Measurements from ENCODE around the gene SPAG16. TPM values are rescaled to one million over a fixed set of nuclear protein-coding genes. Genes with fewer than 3 reads are reported as not detected.

Gene SPAG16
- total RNA-seq, 1 experiment from 2014 or later: 30.0 TPM

GRCh38 chr2:213237251-213237650 is 47.0 kb upstream of the SPAG16 start:
- Histone ChIP-seq H3K9me3 (ENCODE audit: insufficient read depth, low read depth) (peaks cover 8% of the 10 kb centered on the region; the same call in 1 of the 2 replicates), H3K4me2 (no peak overlapping the region), H3K4me3 (no peak overlapping the region), H2AFZ (no peak overlapping the region), H3K79me2 (ENCODE audit: low read depth) (no peaks in the 10 kb centered on the region), H3K36me3 (ENCODE audit: low read depth) (0 out of 2 replicates have a peak, but pooled peaks cover 4% of the 10 kb centered on the region), H3K4me1 (replicated peaks; ENCODE audit: insufficient read depth) (peaks cover 30% of the 10 kb centered on the region), H4K20me1 (ENCODE audit: insufficient read depth) (no peaks in the 10 kb centered on the region), H3F3A (ENCODE audit: insufficient read depth, low read depth) (peaks cover 19% of the 10 kb centered on the region), H3K9me2 (ENCODE audit: insufficient read depth) (no peaks in the 10 kb centered on the region), H3K27ac (peak overlapping the region; percentile 90; the same call in 1 of the 2 replicates), H3K27me3 (ENCODE audit: insufficient read depth, low read depth) (no peaks in the 10 kb centered on the region)
- DNase-seq: no peak
- BruUV-seq (replicated peaks): no TSS peak
- intact Hi-C loops (cut with micrococcal nuclease; ENCODE audit: unreplicated experiment): loop anchor here (5.0 kb wide), 2 partner anchors 375 to 550 kb away; no protein-coding TSS in a partner anchor
- CTCF ChIA-PET: no interaction called here
- POLR2A ChIA-PET (ENCODE audit: unreplicated experiment): no interaction called here
- no peak for TF ChIP-seq EZH2 (IDR thresholded peaks at IDR 0.05; ENCODE audit: low read depth)
- no peak for TF ChIP-seq CTCF (conservative IDR thresholded peaks at IDR 0.05)

DNA sequence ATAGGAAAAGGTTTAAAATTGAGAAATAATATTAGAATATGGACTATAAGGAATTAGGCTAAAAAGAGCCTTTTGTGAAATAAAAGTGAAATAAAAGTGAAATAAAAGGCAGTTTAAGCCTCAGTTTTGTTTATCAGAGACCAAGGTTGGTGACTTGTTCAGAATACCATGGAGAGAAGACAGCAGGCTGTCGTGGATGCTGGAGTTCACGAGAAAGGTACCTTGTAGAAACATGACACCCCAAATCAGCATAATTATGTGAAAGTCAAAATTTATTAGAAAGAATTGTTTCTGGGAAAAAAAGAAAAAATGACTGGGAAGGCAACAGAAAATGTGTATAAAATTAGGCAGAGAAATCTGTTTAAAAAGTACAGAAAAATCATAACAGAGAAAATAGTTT is 46.5 kb upstream of the SPAG16 start:
- H2AFZ ChIP-seq: no peak overlapping the region
- no peak overlapping the region for H3K4me2 ChIP-seq
- peak overlapping the region; percentile 90 for H3K27ac ChIP-seq
- no peak for DNase-seq
- no peaks in the 10 kb centered on the region for H3K79me2 ChIP-seq (ENCODE audit: low read depth)
- TF ChIP-seq EZH2 (IDR thresholded peaks at IDR 0.05; ENCODE audit: low read depth) (no peak), CTCF (conservative IDR thresholded peaks at IDR 0.05) (no peak)
- H3F3A ChIP-seq (ENCODE audit: insufficient read depth, low read depth): peaks cover 19% of the 10 kb centered on the region
- H3K36me3 ChIP-seq (ENCODE audit: low read depth): 0 out of 2 replicates have a peak, but pooled peaks cover 4% of the 10 kb centered on the region
- no TSS peak for BruUV-seq (replicated peaks)
- H4K20me1 ChIP-seq (ENCODE audit: insufficient read depth): no peaks in the 10 kb centered on the region
- H3K4me3 ChIP-seq: no peak overlapping the region
- ChIA-PET POLR2A (ENCODE audit: unreplicated experiment) (no interaction called here), CTCF (no interaction called here)
- no peaks in the 10 kb centered on the region for H3K9me2 ChIP-seq (ENCODE audit: insufficient read depth)
- H3K4me1 ChIP-seq (replicated peaks; ENCODE audit: insufficient read depth): peaks cover 30% of the 10 kb centered on the region
- H3K9me3 ChIP-seq (ENCODE audit: insufficient read depth, low read depth): peaks cover 8% of the 10 kb centered on the region; the same call in 1 of the 2 replicates
- intact Hi-C loops (cut with micrococcal nuclease; ENCODE audit: unreplicated experiment): loop anchor here (2.0 to 5.0 kb wide), 3 partner anchors 375 to 550 kb away; no protein-coding TSS in a partner anchor
- H3K27me3 ChIP-seq (ENCODE audit: insufficient read depth, low read depth): no peaks in the 10 kb centered on the region

GRCh38 chr2:213238753-213239495 is 45.3 kb upstream of the SPAG16 start:
- CTCF ChIA-PET: no interaction called here
- no TSS peak for BruUV-seq (replicated peaks)
- Histone ChIP-seq H3K9me2 (ENCODE audit: insufficient read depth) (no peaks in the 10 kb centered on the region), H2AFZ (peak overlapping the region; percentile 67; the same call in 1 of the 2 replicates), H3K79me2 (ENCODE audit: low read depth) (no peaks in the 10 kb centered on the region), H4K20me1 (ENCODE audit: insufficient read depth) (no peaks in the 10 kb centered on the region), H3K4me3 (peak overlapping the region; percentile 24; the same call in 1 of the 2 replicates), H3K27me3 (ENCODE audit: insufficient read depth, low read depth) (no peaks in the 10 kb centered on the region), H3K4me2 (peak overlapping the region; percentile 66), H3F3A (ENCODE audit: insufficient read depth, low read depth) (peaks cover 19% of the 10 kb centered on the region), H3K4me1 (replicated peaks; ENCODE audit: insufficient read depth) (peaks cover 30% of the 10 kb centered on the region), H3K9me3 (ENCODE audit: insufficient read depth, low read depth) (peaks cover 8% of the 10 kb centered on the region; the same call in 1 of the 2 replicates), H3K36me3 (ENCODE audit: low read depth) (0 out of 2 replicates have a peak, but pooled peaks cover 4% of the 10 kb centered on the region), H3K27ac (peak overlapping the region; percentile 90)
- no peak for TF ChIP-seq CTCF (conservative IDR thresholded peaks at IDR 0.05)
- TF ChIP-seq EZH2 (IDR thresholded peaks at IDR 0.05; ENCODE audit: low read depth): no peak
- intact Hi-C loops (cut with micrococcal nuclease; ENCODE audit: unreplicated experiment): loop anchor here (1.0 to 5.0 kb wide), 7 partner anchors 23 to 552 kb away; no protein-coding TSS in a partner anchor
- peak; percentile 56 to 92 for DNase-seq
- POLR2A ChIA-PET (ENCODE audit: unreplicated experiment): no interaction called here

Measured in PC-9 (cell line).